GM12878 (cell line): ENCODE results near the gene ZNF276.

ENCODE experiments used
- GABPA ChIP-seq: IDR thresholded peaks from 2 replicates; pipeline ENCODE4 v1.6.1; 2014; ENCODE audit warnings: antibody characterized with exemption, low read depth, mild to moderate bottlenecking, inconsistent platforms
- NRF1 ChIP-seq: conservative IDR thresholded peaks from 2 replicates; pipeline ENCODE4 v1.6.1; 2011; ENCODE audit warnings: mild to moderate bottlenecking, low read depth, low read length, improper control_type of control experiment
- YY1 ChIP-seq: IDR thresholded peaks from 2 replicates; pipeline ENCODE4 v1.6.1; 2011; ENCODE audit warnings: low read depth, mild to moderate bottlenecking, low read length
- TF ChIP-seq, protein P1 (sequence below), 3 experiments: IDR thresholded peaks in 2 of 3; conservative IDR thresholded peaks in 1 of 3; 2 replicates each; pipeline ENCODE4 v1.5.1; 2011; ENCODE audit warnings: low read depth in 3 of 3, low read length in 3 of 3, mild to moderate bottlenecking in 3 of 3, control low read depth in 2 of 3, moderate library complexity in 2 of 3, inconsistent platforms in 1 of 3, mixed read lengths in 1 of 3; ENCODE audit not compliant: control insufficient read depth in 2 of 3, insufficient read depth in 1 of 3; ENCODE audit errors: extremely low read depth in 1 of 3

- no peak for TF ChIP-seq YY1
- TF ChIP-seq, protein P1, sequence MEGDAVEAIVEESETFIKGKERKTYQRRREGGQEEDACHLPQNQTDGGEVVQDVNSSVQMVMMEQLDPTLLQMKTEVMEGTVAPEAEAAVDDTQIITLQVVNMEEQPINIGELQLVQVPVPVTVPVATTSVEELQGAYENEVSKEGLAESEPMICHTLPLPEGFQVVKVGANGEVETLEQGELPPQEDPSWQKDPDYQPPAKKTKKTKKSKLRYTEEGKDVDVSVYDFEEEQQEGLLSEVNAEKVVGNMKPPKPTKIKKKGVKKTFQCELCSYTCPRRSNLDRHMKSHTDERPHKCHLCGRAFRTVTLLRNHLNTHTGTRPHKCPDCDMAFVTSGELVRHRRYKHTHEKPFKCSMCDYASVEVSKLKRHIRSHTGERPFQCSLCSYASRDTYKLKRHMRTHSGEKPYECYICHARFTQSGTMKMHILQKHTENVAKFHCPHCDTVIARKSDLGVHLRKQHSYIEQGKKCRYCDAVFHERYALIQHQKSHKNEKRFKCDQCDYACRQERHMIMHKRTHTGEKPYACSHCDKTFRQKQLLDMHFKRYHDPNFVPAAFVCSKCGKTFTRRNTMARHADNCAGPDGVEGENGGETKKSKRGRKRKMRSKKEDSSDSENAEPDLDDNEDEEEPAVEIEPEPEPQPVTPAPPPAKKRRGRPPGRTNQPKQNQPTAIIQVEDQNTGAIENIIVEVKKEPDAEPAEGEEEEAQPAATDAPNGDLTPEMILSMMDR (IDR thresholded peaks at IDR 0.05 in 2 of 3, conservative IDR thresholded peaks at IDR 0.05 in 1 of 3; ENCODE audit: control insufficient read depth in 2 of 3, extremely low read depth in 1 of 3, insufficient read depth in 1 of 3, low read depth in 3 of 3, low read length in 3 of 3): no peak
- TF ChIP-seq NRF1: no peak
- no peak for TF ChIP-seq GABPA
These were observed 26.1 kb upstream of the ZNF276 start for GRCh38 chr16:89695086-89695874.
